Vagina (tissue), 2 donors: ENCODE measurements around the gene PIP4K2A. TPM values are rescaled to one million over a fixed set of nuclear protein-coding genes. Genes with fewer than 3 reads are reported as not detected.

ENCODE experiments used
- DNase-seq, 2 donors: peaks; one replicate each; pipeline ENCODE4 v3.0.0-alpha.2; 2017; ENCODE audit errors: extremely low spot score in 2 of 2
- H3K27ac ChIP-seq: fragments of 200-600 bp; sonication (generic); one replicate; pipeline ENCODE4 v1.5.1; 2019
- H3K27me3 ChIP-seq: fragments of 200-600 bp; sonication (generic); one replicate; pipeline ENCODE4 v1.5.1; 2019
- H3K36me3 ChIP-seq, 2 donors: fragments of 200-600 bp; sonication (generic); one replicate each; pipeline ENCODE4 v1.5.1; 2017 to 2019
- H3K4me1 ChIP-seq: fragments of 200-600 bp; sonication (generic); one replicate; pipeline ENCODE4 v1.5.1; 2019
- H3K4me3 ChIP-seq, 2 donors: fragments of 200-600 bp; sonication (generic); 1 replicate in 1 of 2; 2 replicates in 1 of 2; pipeline ENCODE4 v1.5.1; 2016 to 2019
- H3K9me3 ChIP-seq: fragments of 200-600 bp; sonication (generic); one replicate; pipeline ENCODE4 v1.5.1; 2019
- POLR2A ChIP-seq, 2 donors: fragments of 450-650 bp; IDR thresholded peaks; one replicate each; pipeline ENCODE4 v1.6.1; 2017; ENCODE audit warnings: antibody characterized with exemption in 2 of 2, mild to moderate bottlenecking in 2 of 2, moderate library complexity in 2 of 2
- POLR2AphosphoS5 ChIP-seq, 2 donors: sonication (generic); formaldehyde crosslinking; IDR thresholded peaks; one replicate each; pipeline ENCODE4 v1.9.0; 2017; ENCODE audit warnings: antibody characterized with exemption in 2 of 2, mild to moderate bottlenecking in 2 of 2, low read depth in 1 of 2; ENCODE audit not compliant: insufficient read depth in 1 of 2
- intact Hi-C: fragments of 100-400 bp; cut with DNase I; formaldehyde crosslinking; loops from one replicate; pipeline ENCODE4 v1.15.1; 2023
- total RNA-seq: library from RNA; depleted of rRNA; stranded (reverse); fragments of >200 nt; gene quantifications from one replicate; pipeline ENCODE4 v1.2.3, GENCODE V29; 2016
- TF ChIP-seq, protein P1 (sequence below), 3 experiments: fragments of 450-650 bp in 2 of 3; fragments of 200-600 bp in 1 of 3; sonication (generic) in 1 of 3; IDR thresholded peaks; one replicate each; pipeline ENCODE4 v1.5.1; 2017 to 2019; ENCODE audit warnings: antibody characterized with exemption in 3 of 3, mild to moderate bottlenecking in 2 of 3, moderate library complexity in 2 of 3

The PIP4K2A gene
- total RNA-seq, 1 donor from 2014 or later: 20.6 TPM

DNA sequence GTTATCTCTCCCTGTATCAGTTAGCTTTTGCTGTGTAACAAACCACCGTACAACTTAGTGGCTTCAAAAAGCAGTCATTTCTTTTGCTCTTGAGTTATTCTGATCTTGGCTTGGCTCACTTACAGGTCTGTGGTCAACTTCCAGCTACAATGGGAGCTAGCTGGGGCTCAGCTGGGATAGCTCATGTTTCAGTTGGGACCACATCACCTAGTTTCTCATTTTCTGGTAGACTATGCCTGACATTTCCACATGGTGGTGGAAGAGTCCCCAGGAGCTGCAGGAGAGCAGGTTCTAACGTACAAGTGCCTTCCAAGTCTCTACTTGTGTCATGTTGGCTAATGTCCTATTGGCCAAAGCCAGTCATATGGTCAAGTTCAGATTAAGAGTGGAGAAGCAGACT, 25.8 kb upstream of the PIP4K2A start:
- Histone ChIP-seq H3K27ac (no peak overlapping the region), H3K4me3 (no peak overlapping the region), H3K27me3 (no peaks in the 10 kb centered on the region), H3K36me3 (no peaks in the 10 kb centered on the region), H3K9me3 (no peaks in the 10 kb centered on the region), H3K4me1 (no peaks in the 10 kb centered on the region)
- intact Hi-C loops: no loop called here
- no peak for TF ChIP-seq POLR2A (IDR thresholded peaks at IDR 0.05)
- no peak for TF ChIP-seq POLR2AphosphoS5 (IDR thresholded peaks at IDR 0.05; ENCODE audit: insufficient read depth in 1 of 2, low read depth in 1 of 2)
- TF ChIP-seq, protein P1, sequence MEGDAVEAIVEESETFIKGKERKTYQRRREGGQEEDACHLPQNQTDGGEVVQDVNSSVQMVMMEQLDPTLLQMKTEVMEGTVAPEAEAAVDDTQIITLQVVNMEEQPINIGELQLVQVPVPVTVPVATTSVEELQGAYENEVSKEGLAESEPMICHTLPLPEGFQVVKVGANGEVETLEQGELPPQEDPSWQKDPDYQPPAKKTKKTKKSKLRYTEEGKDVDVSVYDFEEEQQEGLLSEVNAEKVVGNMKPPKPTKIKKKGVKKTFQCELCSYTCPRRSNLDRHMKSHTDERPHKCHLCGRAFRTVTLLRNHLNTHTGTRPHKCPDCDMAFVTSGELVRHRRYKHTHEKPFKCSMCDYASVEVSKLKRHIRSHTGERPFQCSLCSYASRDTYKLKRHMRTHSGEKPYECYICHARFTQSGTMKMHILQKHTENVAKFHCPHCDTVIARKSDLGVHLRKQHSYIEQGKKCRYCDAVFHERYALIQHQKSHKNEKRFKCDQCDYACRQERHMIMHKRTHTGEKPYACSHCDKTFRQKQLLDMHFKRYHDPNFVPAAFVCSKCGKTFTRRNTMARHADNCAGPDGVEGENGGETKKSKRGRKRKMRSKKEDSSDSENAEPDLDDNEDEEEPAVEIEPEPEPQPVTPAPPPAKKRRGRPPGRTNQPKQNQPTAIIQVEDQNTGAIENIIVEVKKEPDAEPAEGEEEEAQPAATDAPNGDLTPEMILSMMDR (IDR thresholded peaks at IDR 0.05): no peak
- no peak for DNase-seq

DNA sequence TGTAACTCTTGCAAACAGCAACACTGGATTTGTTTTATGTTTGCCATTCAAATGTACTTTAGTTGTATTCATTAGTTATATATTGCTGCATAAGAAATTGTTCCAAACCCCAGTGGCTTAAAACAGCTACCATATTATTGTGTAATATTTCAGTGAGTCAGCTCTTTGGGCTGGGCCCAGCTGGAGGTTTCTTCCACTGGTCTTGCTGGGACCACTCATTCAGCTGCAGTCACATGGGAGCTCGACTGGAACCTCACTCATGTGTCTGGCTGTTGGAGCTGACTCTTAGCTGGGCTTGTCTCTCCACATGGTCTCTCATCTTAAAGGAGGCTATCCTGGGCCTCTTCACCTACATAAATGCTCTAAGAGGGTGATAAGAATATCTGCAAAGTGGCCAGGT, 23.2 kb upstream of the PIP4K2A start:
- no peak for DNase-seq
- intact Hi-C loops: no loop called here
- TF ChIP-seq POLR2AphosphoS5 (IDR thresholded peaks at IDR 0.05; ENCODE audit: insufficient read depth in 1 of 2, low read depth in 1 of 2) (no peak), POLR2A (IDR thresholded peaks at IDR 0.05) (no peak)
- TF ChIP-seq, protein P1 (IDR thresholded peaks at IDR 0.05): no peak

DNA sequence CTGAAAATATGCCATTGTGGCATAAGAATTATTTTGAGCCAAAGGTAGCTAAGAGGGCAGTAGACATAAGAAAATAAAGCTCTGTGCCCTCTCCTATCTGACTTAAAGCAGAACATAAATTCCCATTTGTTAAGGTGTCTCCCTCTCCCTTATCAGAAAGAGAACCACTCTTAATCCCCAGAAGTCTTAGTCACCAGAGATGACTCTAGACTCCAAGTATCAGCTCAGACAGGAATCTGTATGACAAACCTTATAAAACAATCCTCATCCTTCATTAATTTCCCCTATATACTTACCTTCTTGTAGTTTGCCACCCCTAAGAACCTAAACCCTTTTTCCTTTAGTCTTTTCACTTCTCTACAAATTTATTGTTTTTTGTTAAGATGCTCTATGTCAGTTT, 21.8 kb upstream of the PIP4K2A start:
- Histone ChIP-seq H3K4me1 (no peaks in the 10 kb centered on the region), H3K27me3 (no peaks in the 10 kb centered on the region), H3K36me3 (no peaks in the 10 kb centered on the region), H3K9me3 (no peaks in the 10 kb centered on the region), H3K4me3 (no peak overlapping the region), H3K27ac (no peak overlapping the region)
- no peak for DNase-seq
- TF ChIP-seq POLR2AphosphoS5 (IDR thresholded peaks at IDR 0.05; ENCODE audit: insufficient read depth in 1 of 2, low read depth in 1 of 2) (no peak), POLR2A (IDR thresholded peaks at IDR 0.05) (no peak)
- TF ChIP-seq, protein P1 (IDR thresholded peaks at IDR 0.05): no peak
- intact Hi-C loops: no loop called here

More for the DNA sequence above, 23.2 kb upstream of the PIP4K2A start:
- H3K27ac ChIP-seq: no peak overlapping the region
- no peaks in the 10 kb centered on the region for H3K27me3 ChIP-seq
- H3K4me3 ChIP-seq: no peak overlapping the region
- no peaks in the 10 kb centered on the region for H3K9me3 ChIP-seq
- H3K4me1 ChIP-seq: no peaks in the 10 kb centered on the region
- no peaks in the 10 kb centered on the region for H3K36me3 ChIP-seq

DNA sequence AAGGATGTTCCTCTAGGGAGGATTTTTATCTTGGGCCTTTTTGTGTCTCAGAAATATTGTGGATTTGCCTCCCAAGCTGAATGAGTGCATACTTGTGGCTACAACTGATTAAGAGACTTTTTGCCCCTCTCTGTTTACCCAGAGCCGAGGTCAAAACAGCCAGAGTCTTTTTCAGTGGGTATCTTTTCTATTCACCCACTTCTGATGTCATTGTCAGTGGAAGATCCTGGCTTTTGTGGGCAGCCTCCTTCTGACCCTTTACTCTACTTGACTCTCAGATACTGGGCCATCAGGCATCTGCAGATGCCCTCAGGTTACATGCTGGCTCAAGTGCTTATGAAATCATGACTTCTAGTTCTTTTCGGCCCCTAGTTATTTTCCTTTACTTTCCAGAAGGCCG, 19.6 kb upstream of the PIP4K2A start:
- no peak for DNase-seq
- Histone ChIP-seq H3K4me1 (no peaks in the 10 kb centered on the region), H3K27me3 (no peaks in the 10 kb centered on the region), H3K36me3 (no peaks in the 10 kb centered on the region), H3K4me3 (no peak overlapping the region), H3K27ac (no peak overlapping the region), H3K9me3 (no peaks in the 10 kb centered on the region)
- intact Hi-C loops: no loop called here
- TF ChIP-seq, protein P1 (IDR thresholded peaks at IDR 0.05): no peak
- no peak for TF ChIP-seq POLR2A (IDR thresholded peaks at IDR 0.05)
- TF ChIP-seq POLR2AphosphoS5 (IDR thresholded peaks at IDR 0.05; ENCODE audit: insufficient read depth in 1 of 2, low read depth in 1 of 2): no peak

DNA sequence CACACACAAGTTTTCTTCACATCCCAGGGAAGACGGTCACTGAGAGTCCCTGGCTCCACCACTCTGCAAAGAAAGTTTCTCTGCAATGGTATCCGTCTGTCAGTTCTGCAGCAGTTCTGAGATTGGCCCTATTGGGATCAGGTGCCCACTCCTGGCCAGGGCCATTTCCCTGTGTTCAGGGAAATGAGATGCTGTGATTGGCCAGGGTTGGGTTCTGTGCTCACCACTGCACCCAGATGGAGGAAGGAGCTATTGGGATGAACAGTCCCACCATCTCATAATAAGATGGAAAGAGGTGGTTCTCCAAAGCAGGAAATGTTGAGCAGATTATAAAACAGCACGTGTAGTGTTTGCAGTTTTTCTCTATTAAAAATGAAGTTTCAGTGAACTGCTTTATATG, 13.3 kb upstream of the PIP4K2A start:
- no peak for DNase-seq
- intact Hi-C loops: no loop called here

More for the DNA sequence above, 13.3 kb upstream of the PIP4K2A start:
- TF ChIP-seq, protein P1 (IDR thresholded peaks at IDR 0.05): no peak
- no peak for TF ChIP-seq POLR2AphosphoS5 (IDR thresholded peaks at IDR 0.05; ENCODE audit: insufficient read depth in 1 of 2, low read depth in 1 of 2)
- no peak for TF ChIP-seq POLR2A (IDR thresholded peaks at IDR 0.05)
- no peak overlapping the region for H3K27ac ChIP-seq
- no peaks in the 10 kb centered on the region for H3K4me1 ChIP-seq
- H3K27me3 ChIP-seq: no peaks in the 10 kb centered on the region
- no peaks in the 10 kb centered on the region for H3K9me3 ChIP-seq
- H3K4me3 ChIP-seq: no peak overlapping the region
- no peaks in the 10 kb centered on the region for H3K36me3 ChIP-seq
